ENCODE results near the gene CHST1. TPM values are rescaled to one million over a fixed set of nuclear protein-coding genes. Genes with fewer than 3 reads are reported as not detected.

CHST1 gene
- total RNA-seq, 1 donor = 0.43 TPM

DNA sequence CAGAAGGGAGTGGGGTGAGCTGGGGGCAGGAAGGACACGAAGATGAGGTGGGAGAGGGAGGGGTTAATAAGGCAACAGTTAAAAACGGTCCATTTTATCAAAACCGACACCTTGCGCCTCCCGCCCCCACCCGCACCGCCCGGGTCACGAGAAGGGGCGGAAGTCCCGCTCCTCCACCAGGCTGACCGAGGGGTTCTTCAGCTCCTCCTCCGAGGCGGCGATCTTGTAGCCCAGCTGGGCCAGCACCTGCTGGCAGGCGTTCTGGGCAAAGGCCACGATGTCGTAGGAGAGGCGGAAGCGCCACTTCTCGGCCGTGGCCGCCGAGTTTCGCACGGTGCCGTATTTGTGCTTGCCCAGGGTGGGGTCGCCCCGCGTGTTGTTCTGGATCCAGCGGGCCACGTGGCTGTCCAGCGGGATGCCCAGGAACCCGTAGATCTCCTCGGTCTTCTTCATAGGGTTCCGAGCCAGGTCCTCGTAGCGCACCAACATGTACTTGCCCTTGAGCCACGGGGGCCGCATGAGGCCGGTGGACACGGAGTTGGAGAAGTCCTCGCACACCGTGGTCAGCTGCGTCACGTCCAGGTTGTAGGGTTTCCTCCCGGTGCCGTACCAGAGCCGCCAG lies 15.8 kb downstream of the CHST1 start:
- H3K4me3 ChIP-seq (ENCODE audit: low read depth, low read length) = no peak overlapping the region
- TF ChIP-seq, protein P1, sequence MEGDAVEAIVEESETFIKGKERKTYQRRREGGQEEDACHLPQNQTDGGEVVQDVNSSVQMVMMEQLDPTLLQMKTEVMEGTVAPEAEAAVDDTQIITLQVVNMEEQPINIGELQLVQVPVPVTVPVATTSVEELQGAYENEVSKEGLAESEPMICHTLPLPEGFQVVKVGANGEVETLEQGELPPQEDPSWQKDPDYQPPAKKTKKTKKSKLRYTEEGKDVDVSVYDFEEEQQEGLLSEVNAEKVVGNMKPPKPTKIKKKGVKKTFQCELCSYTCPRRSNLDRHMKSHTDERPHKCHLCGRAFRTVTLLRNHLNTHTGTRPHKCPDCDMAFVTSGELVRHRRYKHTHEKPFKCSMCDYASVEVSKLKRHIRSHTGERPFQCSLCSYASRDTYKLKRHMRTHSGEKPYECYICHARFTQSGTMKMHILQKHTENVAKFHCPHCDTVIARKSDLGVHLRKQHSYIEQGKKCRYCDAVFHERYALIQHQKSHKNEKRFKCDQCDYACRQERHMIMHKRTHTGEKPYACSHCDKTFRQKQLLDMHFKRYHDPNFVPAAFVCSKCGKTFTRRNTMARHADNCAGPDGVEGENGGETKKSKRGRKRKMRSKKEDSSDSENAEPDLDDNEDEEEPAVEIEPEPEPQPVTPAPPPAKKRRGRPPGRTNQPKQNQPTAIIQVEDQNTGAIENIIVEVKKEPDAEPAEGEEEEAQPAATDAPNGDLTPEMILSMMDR (IDR thresholded peaks at IDR 0.05; ENCODE audit: insufficient read depth, low read depth, low read length) = no peak
- DNase-seq (ENCODE audit: low read depth) = no peak

DNA sequence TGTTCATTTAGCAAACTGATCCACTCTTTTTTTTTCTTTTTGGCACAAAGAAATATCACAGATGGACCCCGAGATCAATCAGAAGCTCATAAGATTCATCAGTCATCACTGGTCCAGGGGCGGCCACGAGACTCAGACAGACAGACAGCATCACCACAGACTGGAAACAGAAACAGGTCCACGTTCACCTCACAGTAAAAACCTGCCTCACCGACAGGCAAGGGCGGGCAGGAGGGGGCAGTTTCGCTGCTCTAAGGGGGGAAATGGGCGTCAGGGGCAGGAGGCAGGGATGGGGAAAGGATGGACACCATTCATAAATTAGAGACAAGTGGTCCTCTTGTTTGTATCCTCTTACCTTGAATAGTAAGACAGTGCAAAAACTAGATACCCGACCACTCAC lies 16.5 kb downstream of the CHST1 start:
- TF ChIP-seq, protein P1 (IDR thresholded peaks at IDR 0.05; ENCODE audit: insufficient read depth, low read depth, low read length) = no peak
- no peak for DNase-seq (ENCODE audit: low read depth)
- H3K4me3 ChIP-seq (ENCODE audit: low read depth, low read length) = no peak overlapping the region

DNA sequence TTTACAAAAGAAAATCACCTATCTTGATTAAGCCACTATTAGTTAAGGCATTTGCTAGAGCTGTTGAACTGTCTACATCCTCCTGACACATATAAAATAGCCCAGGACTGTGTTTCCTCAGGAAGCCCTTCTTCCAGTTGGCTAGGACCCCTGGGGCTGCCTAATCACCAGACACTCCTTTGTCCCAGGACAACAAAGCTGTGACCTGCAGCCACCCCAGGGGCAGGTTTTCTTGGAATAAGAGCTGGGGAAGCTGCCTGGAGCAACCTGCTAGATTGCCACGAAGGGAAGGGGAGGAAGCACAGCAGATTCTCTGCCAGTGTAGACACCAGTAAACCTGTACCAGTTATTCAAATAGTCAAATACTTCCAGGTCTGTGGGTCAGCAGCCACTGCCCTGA lies 17.6 kb downstream of the CHST1 start:
- H3K4me3 ChIP-seq (ENCODE audit: low read depth, low read length) = no peak overlapping the region
- no peak for DNase-seq (ENCODE audit: low read depth)
- TF ChIP-seq, protein P1 (IDR thresholded peaks at IDR 0.05; ENCODE audit: insufficient read depth, low read depth, low read length) = no peak

DNA sequence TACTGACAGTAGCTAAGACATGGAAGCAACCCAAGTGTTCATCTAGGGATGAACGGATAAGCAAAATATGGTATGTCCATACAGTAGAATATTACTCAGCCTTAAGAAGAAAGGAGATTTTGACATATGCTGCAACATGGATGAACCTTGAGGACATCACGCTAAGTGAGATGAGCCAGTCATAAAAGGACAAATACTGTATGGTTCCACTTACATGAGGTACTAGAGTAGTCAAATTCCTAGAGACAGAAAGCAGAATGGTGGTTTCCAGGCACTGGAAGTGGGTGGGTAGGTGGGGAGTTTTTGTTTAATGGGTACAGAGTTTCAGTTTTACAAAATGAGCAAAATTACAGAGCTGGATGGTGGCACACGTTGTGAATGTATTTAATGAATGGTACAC lies 18.1 kb downstream of the CHST1 start:
- TF ChIP-seq, protein P1 (IDR thresholded peaks at IDR 0.05; ENCODE audit: insufficient read depth, low read depth, low read length) = no peak
- no peak overlapping the region for H3K4me3 ChIP-seq (ENCODE audit: low read depth, low read length)
- DNase-seq (ENCODE audit: low read depth) = no peak

DNA sequence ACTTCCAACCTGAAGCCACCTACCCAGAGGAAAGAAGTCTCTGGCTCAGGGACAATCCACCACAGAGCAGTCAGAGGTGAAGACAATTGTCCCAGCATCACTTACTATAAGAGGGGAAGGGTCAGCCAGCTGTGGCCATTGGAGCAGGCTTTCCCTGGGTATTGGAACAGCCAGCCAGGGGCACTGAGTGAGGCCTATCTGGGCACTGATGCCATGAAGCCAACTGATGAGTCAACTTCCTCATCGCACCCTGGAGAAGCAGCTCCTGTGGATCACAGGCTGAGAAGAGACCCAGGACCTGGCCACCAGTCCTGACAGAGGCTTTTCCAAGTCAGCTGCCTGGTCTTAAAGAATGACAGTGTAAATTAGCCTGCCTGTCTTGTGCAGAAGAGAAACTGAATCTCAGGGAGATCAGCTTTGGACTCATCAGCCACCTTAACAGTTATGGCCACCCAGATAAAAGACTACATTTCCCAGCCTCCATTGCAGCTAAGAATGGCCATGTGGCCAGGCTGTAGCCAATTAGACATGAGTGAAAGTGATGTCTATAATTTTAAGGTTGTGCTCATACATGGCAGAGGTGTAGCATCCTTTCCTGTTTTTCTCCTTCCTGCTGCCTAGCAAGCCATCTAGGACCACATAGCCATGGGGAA lies 19.0 kb downstream of the CHST1 start:
- TF ChIP-seq, protein P1 (IDR thresholded peaks at IDR 0.05; ENCODE audit: insufficient read depth, low read depth, low read length) = no peak
- H3K4me3 ChIP-seq (ENCODE audit: low read depth, low read length) = no peak overlapping the region
- peak; percentile 29 for DNase-seq (ENCODE audit: low read depth)

DNA sequence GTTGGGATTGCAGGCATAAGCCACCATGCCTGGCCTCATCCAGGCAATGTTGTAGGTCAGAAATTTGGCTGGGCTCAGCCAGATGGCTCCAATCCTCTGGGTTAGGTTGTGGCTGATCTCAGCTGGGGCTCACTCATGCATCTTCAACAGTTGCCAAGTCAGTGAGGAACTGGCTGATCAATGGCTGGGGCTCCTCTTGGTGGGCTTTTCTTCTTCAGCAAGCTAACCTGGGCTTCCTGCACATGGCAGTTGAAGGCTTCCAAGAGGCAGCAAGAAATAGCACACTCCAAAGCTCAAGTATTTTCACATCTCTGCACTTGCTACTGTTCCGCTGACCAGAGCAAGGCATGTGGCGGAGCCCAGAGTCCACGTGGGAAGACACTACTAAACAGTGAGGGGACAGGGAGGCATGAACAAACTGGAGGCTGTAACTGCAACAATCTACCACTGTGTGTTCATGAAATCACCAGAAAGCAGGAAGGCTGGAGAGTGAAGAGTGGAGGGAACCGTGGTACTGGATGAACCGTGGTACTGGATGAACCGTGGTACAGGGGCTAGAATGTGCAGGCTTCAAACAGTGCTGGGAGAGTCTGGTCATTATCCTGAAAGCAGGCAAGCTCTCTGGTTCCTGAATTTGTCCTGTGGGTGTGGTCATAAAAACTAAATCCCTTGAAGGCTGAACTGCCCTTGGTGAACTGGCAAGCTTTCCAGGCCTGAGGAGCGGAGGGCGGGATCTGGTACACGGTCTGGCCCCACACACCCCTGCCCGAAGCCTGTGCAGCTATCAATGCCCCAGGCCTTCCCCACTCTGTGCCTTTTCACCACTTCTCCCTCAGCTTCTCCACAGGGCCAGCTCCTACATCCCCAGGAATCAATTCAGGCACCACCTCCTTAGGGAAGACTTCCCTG lies 20.2 kb downstream of the CHST1 start:
- TF ChIP-seq, protein P1 (IDR thresholded peaks at IDR 0.05; ENCODE audit: insufficient read depth, low read depth, low read length) = no peak
- no peak overlapping the region for H3K4me3 ChIP-seq (ENCODE audit: low read depth, low read length)
- DNase-seq (ENCODE audit: low read depth) = no peak
